ENCODE data around the gene ATP9B. TPM values are rescaled to one million over a fixed set of nuclear protein-coding genes. Genes with fewer than 3 reads are reported as not detected.

ATP9B gene
- total and polyA plus RNA-seq, 12 donors: 6.7 to 19.7 (median 14.5) TPM

Other genes with a start within 250 kb of the ATP9B start
- 1 to 10 TPM in 1 of 10 donors, under 1 TPM in 8, not detected in 1; 0.10 to 1.2 (median 0.19) TPM for gene SALL3, start 89.6 kb upstream of the ATP9B start, total RNA-seq
- under 1 TPM; 0.06 to 0.15 TPM for gene SALL3, start 89.6 kb upstream of the ATP9B start, polyA plus RNA-seq